ENCODE data around the gene FRMD5. TPM values are rescaled to one million over a fixed set of nuclear protein-coding genes. Genes with fewer than 3 reads are reported as not detected.

Gene FRMD5
- total and polyA plus RNA-seq, 2 experiments from 2014 or later, result 5.9 to 10.1 TPM

- H3K4me3 ChIP-seq, result no peak overlapping the region
- H3K36me3 Mint-ChIP-seq (ENCODE audit: low read depth), result no peaks in the 10 kb centered on the region
- DNase-seq (ENCODE audit: low spot score) (no peak), ATAC-seq (no peak)
- no peak overlapping the region for H3K4me2 ChIP-seq
- H4K20me1 ChIP-seq (replicated peaks; ENCODE audit: insufficient read depth), result no peaks in the 10 kb centered on the region
- H3K27ac ChIP-seq (ENCODE audit: low read depth), result no peak overlapping the region
- H3K36me3 ChIP-seq (ENCODE audit: insufficient read depth), result no peaks in the 10 kb centered on the region
- no peaks in the 10 kb centered on the region for H3K79me2 ChIP-seq (replicated peaks; ENCODE audit: insufficient read depth)
- no peak overlapping the region for H3K4me3 Mint-ChIP-seq
- H3K27me3 Mint-ChIP-seq (ENCODE audit: insufficient read depth, low read depth, poor library complexity), result no peaks in the 10 kb centered on the region
- TF ChIP-seq ZNF462 (CRISPR knock-in tag; IDR thresholded peaks at IDR 0.05) (no peak), POLR2AphosphoS5 (IDR thresholded peaks at IDR 0.05; ENCODE audit: low read depth) (no peak), REST (IDR thresholded peaks at IDR 0.05; ENCODE audit: unreplicated experiment) (no peak), ETS1 (IDR thresholded peaks at IDR 0.05) (no peak), EZH2 (IDR thresholded peaks at IDR 0.05; ENCODE audit: low read depth, unreplicated experiment) (no peak), STAT1 (IDR thresholded peaks at IDR 0.05; ENCODE audit: unreplicated experiment) (no peak), CTCF (conservative IDR thresholded peaks at IDR 0.05; ENCODE audit: low read depth in 2 of 2) (no peak), NANOG (IDR thresholded peaks at IDR 0.05; ENCODE audit: borderline replicate concordance) (no peak), ZNF331 (CRISPR knock-in tag; IDR thresholded peaks at IDR 0.05; ENCODE audit: low read depth) (no peak), CREB1 (CRISPR knock-in tag; IDR thresholded peaks at IDR 0.05; ENCODE audit: low read depth) (no peak)
- H3F3A ChIP-seq (replicated peaks; ENCODE audit: low read depth), result no peaks in the 10 kb centered on the region
- no peaks in the 10 kb centered on the region for H3K9me3 Mint-ChIP-seq
- H2AFZ ChIP-seq, result no peak overlapping the region
- no peaks in the 10 kb centered on the region for H3K27me3 ChIP-seq (ENCODE audit: insufficient read depth)
- H3K4me1 Mint-ChIP-seq, result peaks cover 3% of the 10 kb centered on the region; the same call in 1 of the 3 replicates
- H3K27ac Mint-ChIP-seq, result no peak overlapping the region
- no peaks in the 10 kb centered on the region for H3K4me1 ChIP-seq (ENCODE audit: insufficient read depth)
- H3K9me2 ChIP-seq (ENCODE audit: insufficient read depth), result no peaks in the 10 kb centered on the region
These were observed 110.9 kb downstream of the FRMD5 start for GRCh38 chr15:44084171-44084570.

All from GM23338 (cell line).